Smooth muscle cell (in vitro differentiated cells): ENCODE data around the gene ENG. TPM values are rescaled to one million over a fixed set of nuclear protein-coding genes. Genes with fewer than 3 reads are reported as not detected.

Experiments
- DNase-seq: peaks from one replicate; lab custom pipeline; 2025; ENCODE audit not compliant: unreplicated experiment; lab: John Stamatoyannopoulos, UW
- H2AFZ ChIP-seq: fragments of 200-600 bp; sonication (generic); 2 replicates; pipeline ENCODE4 v1.6.0; 2016; ENCODE audit warnings: antibody characterized with exemption, low read depth, mild to moderate bottlenecking
- H3F3A ChIP-seq: fragments of 200-600 bp; sonication (generic); 2 replicates; pipeline ENCODE4 v1.6.0; 2017; ENCODE audit warnings: antibody characterized with exemption, low read depth
- H3K27ac ChIP-seq: fragments of 200-600 bp; sonication (generic); 2 replicates; pipeline ENCODE4 v1.5.1; 2016; ENCODE audit warnings: low read depth, mild to moderate bottlenecking
- H3K27me3 ChIP-seq: fragments of 200-600 bp; sonication (generic); 2 replicates; pipeline ENCODE4 v1.6.1; 2016; ENCODE audit warnings: low read depth, mild to moderate bottlenecking
- H3K36me3 ChIP-seq: fragments of 200-600 bp; sonication (generic); 2 replicates; pipeline ENCODE4 v1.5.1; 2016; ENCODE audit warnings: low read depth
- H3K4me1 ChIP-seq: fragments of 200-600 bp; sonication (generic); 2 replicates; pipeline ENCODE4 v1.5.1; 2016; ENCODE audit warnings: low read depth
- H3K4me2 ChIP-seq: fragments of 200-600 bp; sonication (generic); 2 replicates; pipeline ENCODE4 v1.6.0; 2016; ENCODE audit warnings: mild to moderate bottlenecking
- H3K4me3 ChIP-seq: fragments of 200-600 bp; sonication (generic); 2 replicates; pipeline ENCODE4 v1.5.1; 2016; ENCODE audit warnings: mild to moderate bottlenecking
- H3K79me2 ChIP-seq: fragments of 200-600 bp; sonication (generic); 2 replicates; pipeline ENCODE4 v1.6.0; 2016; ENCODE audit warnings: low read depth, mild to moderate bottlenecking
- H3K9ac ChIP-seq: fragments of 200-600 bp; sonication (generic); 2 replicates; pipeline ENCODE4 v1.6.0; 2016; ENCODE audit warnings: low read depth
- H3K9me3 ChIP-seq: fragments of 200-600 bp; sonication (generic); replicated peaks from 2 replicates; pipeline ENCODE4 v1.5.1; 2016; ENCODE audit warnings: low read depth
- H4K20me1 ChIP-seq: fragments of 200-600 bp; sonication (generic); 2 replicates; pipeline ENCODE4 v1.6.0; 2016; ENCODE audit warnings: low read depth
- WGBS: methylation state at CpG from one replicate; pipeline ENCODE4 v1.1.7; 2016; ENCODE audit warnings: low lambda C conversion rate; 5-methylcytosine and 5-hydroxymethylcytosine counted together
- polyA plus RNA-seq: library from polyadenylated mRNA; unstranded; fragments of >200 nt; fragmentation: Nextera tagmentation; extraction: Ambion mirVana; gene quantifications from 2 replicates; pipeline ENCODE4 v1.2.1, GENCODE V29; 2016
- total RNA-seq: library from RNA; depleted of rRNA; stranded (reverse); fragments of >200 nt; gene quantifications from 2 replicates; pipeline ENCODE4 v1.2.3, GENCODE V29; 2014
- TF ChIP-seq, protein P1 (sequence below): fragments of 200-600 bp; sonication (generic); IDR thresholded peaks from 2 replicates; pipeline ENCODE4 v1.5.1; 2017; ENCODE audit warnings: borderline replicate concordance, mild to moderate bottlenecking, antibody characterized with exemption; ENCODE audit not compliant: insufficient read depth, poor library complexity, severe bottlenecking

Gene ENG
- total and polyA plus RNA-seq, 2 experiments from 2014 or later, result 12.6 to 54.1 TPM

DNA sequence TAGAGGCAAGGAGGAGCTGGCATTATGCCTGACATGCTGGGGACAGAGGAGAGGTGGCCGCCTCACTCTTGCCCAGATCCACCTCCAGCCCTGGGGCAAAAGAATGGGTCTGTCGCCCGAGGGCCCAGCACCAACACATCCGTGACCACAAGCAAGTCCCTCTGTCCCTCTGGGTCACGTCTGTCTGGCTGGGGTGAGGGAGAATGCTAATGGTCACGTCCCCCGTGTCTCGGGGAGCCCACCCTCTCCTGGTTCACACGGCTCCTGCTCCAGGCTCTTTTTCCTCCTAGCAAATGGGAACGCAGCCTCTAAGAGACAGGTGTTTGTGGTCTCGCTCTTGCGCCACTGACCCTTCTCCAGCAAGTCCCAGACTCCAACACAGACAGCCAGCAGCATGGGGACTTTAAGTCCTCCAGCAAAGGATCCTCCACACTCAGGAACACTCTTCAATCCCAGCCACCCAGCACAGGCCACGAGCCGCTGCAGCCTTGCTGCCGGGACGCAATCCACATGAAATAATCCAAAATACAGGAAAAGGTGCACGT is 4.1 kb downstream of the ENG start:
- Histone ChIP-seq H2AFZ (no peak overlapping the region), H3K27ac (no peak overlapping the region), H3K79me2 (peaks cover 12% of the 10 kb centered on the region), H3F3A (no peaks in the 10 kb centered on the region), H3K4me1 (no peaks in the 10 kb centered on the region), H3K4me2 (no peak overlapping the region), H3K9me3 (no peaks in the 10 kb centered on the region), H3K9ac (no peak overlapping the region), H4K20me1 (no peaks in the 10 kb centered on the region), H3K36me3 (no peaks in the 10 kb centered on the region), H3K27me3 (no peaks in the 10 kb centered on the region), H3K4me3 (no peak overlapping the region)
- DNase-seq, result no peak
- WGBS, result 92% methylated on average over 17 of the region's 17 CpGs
- TF ChIP-seq, protein P1, sequence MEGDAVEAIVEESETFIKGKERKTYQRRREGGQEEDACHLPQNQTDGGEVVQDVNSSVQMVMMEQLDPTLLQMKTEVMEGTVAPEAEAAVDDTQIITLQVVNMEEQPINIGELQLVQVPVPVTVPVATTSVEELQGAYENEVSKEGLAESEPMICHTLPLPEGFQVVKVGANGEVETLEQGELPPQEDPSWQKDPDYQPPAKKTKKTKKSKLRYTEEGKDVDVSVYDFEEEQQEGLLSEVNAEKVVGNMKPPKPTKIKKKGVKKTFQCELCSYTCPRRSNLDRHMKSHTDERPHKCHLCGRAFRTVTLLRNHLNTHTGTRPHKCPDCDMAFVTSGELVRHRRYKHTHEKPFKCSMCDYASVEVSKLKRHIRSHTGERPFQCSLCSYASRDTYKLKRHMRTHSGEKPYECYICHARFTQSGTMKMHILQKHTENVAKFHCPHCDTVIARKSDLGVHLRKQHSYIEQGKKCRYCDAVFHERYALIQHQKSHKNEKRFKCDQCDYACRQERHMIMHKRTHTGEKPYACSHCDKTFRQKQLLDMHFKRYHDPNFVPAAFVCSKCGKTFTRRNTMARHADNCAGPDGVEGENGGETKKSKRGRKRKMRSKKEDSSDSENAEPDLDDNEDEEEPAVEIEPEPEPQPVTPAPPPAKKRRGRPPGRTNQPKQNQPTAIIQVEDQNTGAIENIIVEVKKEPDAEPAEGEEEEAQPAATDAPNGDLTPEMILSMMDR, result no peak

DNA sequence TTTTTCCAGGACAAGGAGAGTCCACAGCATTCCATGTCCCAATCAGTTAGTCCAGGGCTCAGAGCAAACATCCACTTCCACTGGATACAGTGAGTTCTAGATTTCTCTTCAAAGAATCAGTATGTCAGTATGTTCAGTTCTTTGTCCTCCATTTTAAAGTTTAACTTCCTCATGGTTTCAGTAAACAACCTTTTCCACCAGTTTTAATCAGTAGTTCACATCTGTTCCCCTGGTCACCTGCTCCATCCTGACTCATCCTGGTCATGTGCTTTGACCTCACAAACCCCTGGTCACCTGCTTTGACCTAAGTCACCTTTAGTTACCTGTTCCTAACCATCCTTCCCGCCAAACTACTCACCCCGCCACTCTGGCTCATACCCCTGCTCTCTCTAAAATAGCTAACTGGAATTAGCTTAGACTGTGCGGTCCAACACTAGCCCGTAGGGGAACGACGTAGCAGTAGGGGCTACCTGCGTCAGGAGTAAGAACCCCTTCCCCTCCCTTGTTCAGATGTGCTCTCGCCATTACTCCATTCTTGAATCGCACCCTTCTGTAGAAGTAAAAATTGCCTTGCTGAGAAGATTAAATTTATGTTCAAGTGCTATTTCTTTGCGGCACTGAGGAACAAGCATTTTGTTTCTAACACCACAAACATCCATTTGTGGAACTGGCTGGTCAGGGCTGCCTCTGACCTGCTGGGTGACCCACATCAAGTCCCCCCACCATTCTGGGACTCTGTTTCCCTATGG is 5.5 kb downstream of the ENG start:
- H3K4me3 ChIP-seq, result no peak overlapping the region
- no peak overlapping the region for H3K27ac ChIP-seq
- H3K36me3 ChIP-seq, result no peaks in the 10 kb centered on the region
- H3K79me2 ChIP-seq, result peaks cover 12% of the 10 kb centered on the region
- no peaks in the 10 kb centered on the region for H3K27me3 ChIP-seq
- no peaks in the 10 kb centered on the region for H4K20me1 ChIP-seq
- H3K9ac ChIP-seq, result no peak overlapping the region
- no peaks in the 10 kb centered on the region for H3K9me3 ChIP-seq
- H3K4me1 ChIP-seq, result no peaks in the 10 kb centered on the region
- TF ChIP-seq, protein P1, result no peak
- H3F3A ChIP-seq, result no peaks in the 10 kb centered on the region
- no peak for DNase-seq
- no peak overlapping the region for H2AFZ ChIP-seq
- WGBS, result 89% methylated on average over 10 of the region's 10 CpGs
- no peak overlapping the region for H3K4me2 ChIP-seq

DNA sequence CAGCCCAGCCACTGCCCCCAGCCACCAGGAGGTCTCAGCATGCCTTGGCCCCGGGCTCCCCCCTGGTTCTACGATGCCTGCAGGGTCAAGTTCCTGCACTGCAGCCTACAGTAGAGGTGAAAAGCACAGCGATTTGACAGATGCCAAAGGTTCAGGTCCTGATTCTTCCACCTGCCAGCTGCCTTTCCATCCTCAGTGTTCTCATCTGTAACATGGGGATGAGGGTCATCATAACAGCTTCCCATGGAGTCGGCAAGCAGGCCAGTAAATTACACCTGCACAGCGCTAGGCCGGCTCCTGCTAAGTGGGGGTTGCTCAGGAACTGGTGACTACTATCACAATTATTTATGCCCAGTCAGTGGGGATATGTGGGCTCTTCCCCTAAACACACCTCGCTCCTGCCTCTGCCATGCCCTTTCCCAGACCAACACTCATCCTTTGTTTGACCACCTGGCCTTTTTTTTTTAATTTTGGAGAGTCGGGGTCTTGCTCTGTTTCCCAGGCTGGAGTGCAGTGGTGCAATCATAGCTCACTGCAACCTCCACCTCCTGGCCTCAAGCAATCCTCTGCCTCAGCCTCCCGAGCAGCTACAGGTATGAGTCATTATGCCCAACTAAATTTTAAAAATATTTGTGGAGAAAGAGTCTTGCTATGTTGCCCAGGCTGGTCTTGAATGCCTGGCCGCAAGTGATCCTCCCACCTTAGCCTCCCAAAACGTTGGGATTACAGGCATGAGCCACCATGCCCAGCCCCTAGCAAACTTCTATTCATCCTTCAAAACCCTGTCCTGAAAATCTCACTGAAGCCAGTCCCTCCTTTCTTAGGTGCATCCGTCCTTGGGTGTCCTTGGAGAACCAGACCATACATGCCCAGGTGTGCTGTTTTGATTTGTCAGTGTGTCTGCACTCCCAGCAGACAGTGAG is 6.4 kb downstream of the ENG start:
- Histone ChIP-seq H3K36me3 (no peaks in the 10 kb centered on the region), H3K9ac (no peak overlapping the region), H3K4me3 (no peak overlapping the region), H4K20me1 (no peaks in the 10 kb centered on the region), H3F3A (no peaks in the 10 kb centered on the region), H2AFZ (no peak overlapping the region), H3K9me3 (no peaks in the 10 kb centered on the region), H3K27me3 (no peaks in the 10 kb centered on the region), H3K79me2 (peaks cover 9% of the 10 kb centered on the region), H3K4me1 (no peaks in the 10 kb centered on the region), H3K4me2 (no peak overlapping the region), H3K27ac (peak overlapping the region; percentile 48)
- DNase-seq, result no peak
- TF ChIP-seq, protein P1, result no peak
- 76% methylated on average over 12 of the region's 12 CpGs for WGBS
